Loucy (cell line): Measurements from ENCODE around the gene NCKAP5.

Source experiments
- H2AFZ ChIP-seq: fragments of 200-600 bp; sonication (generic); 2 replicates; pipeline ENCODE4 v1.6.0; 2016; ENCODE audit warnings: antibody characterized with exemption, mild to moderate bottlenecking, low read length, moderate library complexity
- H3F3A ChIP-seq: fragments of 200-600 bp; 2 replicates; pipeline ENCODE4 v1.6.0; 2016; ENCODE audit warnings: antibody characterized with exemption, low read depth, mild to moderate bottlenecking
- H3K27me3 ChIP-seq: fragments of 200-600 bp; sonication (generic); 2 replicates; pipeline ENCODE4 v1.6.1; 2014; ENCODE audit warnings: low read length, mild to moderate bottlenecking; ENCODE audit not compliant: insufficient read depth, poor library complexity, severe bottlenecking
- H3K36me3 ChIP-seq: fragments of 200-600 bp; sonication (generic); 2 replicates; pipeline ENCODE4 v1.6.1; 2016; ENCODE audit warnings: low read length; ENCODE audit not compliant: insufficient read depth
- H3K4me1 ChIP-seq: fragments of 200-600 bp; sonication (generic); 2 replicates; pipeline ENCODE4 v1.5.1; 2014; ENCODE audit warnings: low read length, mild to moderate bottlenecking; ENCODE audit not compliant: insufficient read depth, poor library complexity, severe bottlenecking
- H3K4me2 ChIP-seq: fragments of 200-600 bp; sonication (generic); 2 replicates; pipeline ENCODE4 v1.6.0; 2014; ENCODE audit warnings: antibody characterized with exemption, low read length, low read depth, mild to moderate bottlenecking; ENCODE audit not compliant: poor library complexity, severe bottlenecking
- H3K4me3 ChIP-seq: fragments of 200-600 bp; sonication (generic); 2 replicates; pipeline ENCODE4 v1.5.1; 2014; ENCODE audit warnings: low read length, mild to moderate bottlenecking, mixed read lengths; ENCODE audit not compliant: poor library complexity, severe bottlenecking
- H3K79me2 ChIP-seq: fragments of 200-600 bp; sonication (generic); 2 replicates; pipeline ENCODE4 v1.6.1; 2014; ENCODE audit warnings: low read length; ENCODE audit not compliant: insufficient read depth
- H3K9ac ChIP-seq: fragments of 200-600 bp; sonication (generic); 2 replicates; pipeline ENCODE4 v1.6.0; 2014; ENCODE audit warnings: mild to moderate bottlenecking, low read depth, low read length, moderate library complexity; ENCODE audit not compliant: poor library complexity, severe bottlenecking
- H3K9me2 ChIP-seq: fragments of 200-600 bp; sonication (generic); replicated peaks from 2 replicates; pipeline ENCODE4 v1.6.1; 2016; ENCODE audit warnings: low read depth, low read length, mixed read lengths
- H3K9me3 ChIP-seq: fragments of 200-600 bp; sonication (generic); 2 replicates; pipeline ENCODE4 v1.6.1; 2014; ENCODE audit warnings: mild to moderate bottlenecking, antibody characterized with exemption, low read length, low read depth; ENCODE audit not compliant: insufficient read depth
- H4K20me1 ChIP-seq: fragments of 200-600 bp; sonication (generic); 2 replicates; pipeline ENCODE4 v1.6.0; 2014; ENCODE audit warnings: antibody characterized with exemption, low read length, mild to moderate bottlenecking; ENCODE audit not compliant: insufficient read depth, poor library complexity, severe bottlenecking
- CTCF ChIP-seq: fragments of 200-600 bp; sonication (generic); conservative IDR thresholded peaks from 2 replicates; pipeline ENCODE4 v1.5.1; 2014; ENCODE audit warnings: mild to moderate bottlenecking, antibody characterized with exemption, low read length
- EZH2phosphoT487 ChIP-seq: fragments of 200-600 bp; IDR thresholded peaks from 2 replicates; pipeline ENCODE4 v1.6.1; 2018; ENCODE audit warnings: antibody characterized with exemption, mild to moderate bottlenecking, moderate library complexity, borderline replicate concordance

The NCKAP5 gene

GRCh38 chr2:133194777-133195335, 373.4 kb downstream of the NCKAP5 start:
- Histone ChIP-seq H3F3A (no peaks in the 10 kb centered on the region), H3K9ac (no peak overlapping the region), H3K9me2 (no peaks in the 10 kb centered on the region), H3K27me3 (no peaks in the 10 kb centered on the region), H3K36me3 (no peaks in the 10 kb centered on the region), H3K4me3 (no peak overlapping the region), H3K79me2 (no peaks in the 10 kb centered on the region), H3K9me3 (no peaks in the 10 kb centered on the region), H3K4me2 (no peak overlapping the region), H4K20me1 (no peaks in the 10 kb centered on the region), H2AFZ (no peak overlapping the region), H3K4me1 (no peaks in the 10 kb centered on the region)
- TF ChIP-seq EZH2phosphoT487 (no peak), CTCF (no peak)

GRCh38 chr2:133194362-133194655, 374.0 kb downstream of the NCKAP5 start:
- TF ChIP-seq CTCF (no peak), EZH2phosphoT487 (no peak)
- H3K4me2 ChIP-seq: no peak overlapping the region
- no peaks in the 10 kb centered on the region for H3K36me3 ChIP-seq
- no peak overlapping the region for H3K9ac ChIP-seq
- no peaks in the 10 kb centered on the region for H3K9me2 ChIP-seq
- H3K27me3 ChIP-seq: no peaks in the 10 kb centered on the region
- no peaks in the 10 kb centered on the region for H3F3A ChIP-seq
- H4K20me1 ChIP-seq: no peaks in the 10 kb centered on the region
- H3K79me2 ChIP-seq: no peaks in the 10 kb centered on the region
- no peaks in the 10 kb centered on the region for H3K4me1 ChIP-seq
- H3K9me3 ChIP-seq: no peaks in the 10 kb centered on the region
- H3K4me3 ChIP-seq: no peak overlapping the region
- no peak overlapping the region for H2AFZ ChIP-seq

- Histone ChIP-seq H3K4me1 (no peaks in the 10 kb centered on the region), H4K20me1 (no peaks in the 10 kb centered on the region), H3K79me2 (no peaks in the 10 kb centered on the region), H3F3A (no peaks in the 10 kb centered on the region), H3K36me3 (no peaks in the 10 kb centered on the region), H3K27me3 (no peaks in the 10 kb centered on the region), H2AFZ (no peak overlapping the region), H3K9ac (no peak overlapping the region), H3K4me3 (no peak overlapping the region), H3K9me2 (no peaks in the 10 kb centered on the region), H3K4me2 (no peak overlapping the region), H3K9me3 (no peaks in the 10 kb centered on the region)
- TF ChIP-seq CTCF: no peak
- no peak for TF ChIP-seq EZH2phosphoT487
Observed at GRCh38 chr2:133193544-133194361, 374.5 kb downstream of the NCKAP5 start.
